GM12875 (cell line): Measurements from ENCODE around the gene PSME1.

Experiments used
- H3K4me3 ChIP-seq: one replicate; pipeline ENCODE4 v1.5.1; 2011; ENCODE audit warnings: low read depth, low read length, control low read depth
- CTCF ChIP-seq: IDR thresholded peaks from 2 replicates; pipeline ENCODE4 v1.5.1; 2011; ENCODE audit warnings: low read depth, mild to moderate bottlenecking, control low read depth, inconsistent platforms, low read length, moderate library complexity, borderline replicate concordance; ENCODE audit not compliant: insufficient read depth

The PSME1 gene

DNA sequence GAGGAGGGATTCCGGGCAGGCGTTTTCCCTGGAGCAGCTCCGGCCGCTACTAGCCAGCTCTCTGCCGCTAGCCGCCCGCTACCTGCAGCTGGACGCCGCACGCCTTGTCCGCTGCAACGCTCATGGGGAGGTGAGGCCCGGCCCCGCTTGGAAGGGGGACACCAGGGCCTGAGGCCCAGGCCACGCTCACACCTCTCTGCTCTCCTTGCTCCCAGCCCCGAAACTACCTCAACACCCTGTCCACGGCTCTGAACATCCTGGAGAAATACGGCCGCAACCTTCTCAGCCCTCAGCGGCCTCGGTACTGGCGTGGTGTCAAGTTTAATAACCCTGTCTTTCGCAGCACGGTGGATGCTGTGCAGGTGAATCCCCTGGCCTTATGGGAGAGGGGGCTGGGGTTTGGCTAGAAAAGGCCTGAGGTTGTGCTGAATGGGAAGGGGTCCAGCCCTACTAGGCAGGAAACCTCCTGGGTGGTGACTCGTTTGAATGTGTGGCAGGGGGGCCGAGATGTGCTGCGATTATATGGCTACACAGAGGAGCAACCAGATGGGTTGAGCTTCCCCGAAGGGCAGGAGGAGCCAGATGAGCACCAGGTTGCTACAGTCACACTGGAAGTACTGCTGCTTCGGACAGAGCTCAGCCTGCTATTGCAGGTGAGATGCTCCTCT is 11.9 kb downstream of the PSME1 start:
- TF ChIP-seq CTCF = no peak
- H3K4me3 ChIP-seq = peak overlapping the region; percentile 63

- H3K4me3 ChIP-seq = no peak overlapping the region
- TF ChIP-seq CTCF = no peak
These were observed 13.4 kb downstream of the PSME1 start for GRCh38 chr14:24149302-24149969.

- no peak for TF ChIP-seq CTCF
- no peak overlapping the region for H3K4me3 ChIP-seq
These were observed 14.1 kb downstream of the PSME1 start for GRCh38 chr14:24150061-24150460.

DNA sequence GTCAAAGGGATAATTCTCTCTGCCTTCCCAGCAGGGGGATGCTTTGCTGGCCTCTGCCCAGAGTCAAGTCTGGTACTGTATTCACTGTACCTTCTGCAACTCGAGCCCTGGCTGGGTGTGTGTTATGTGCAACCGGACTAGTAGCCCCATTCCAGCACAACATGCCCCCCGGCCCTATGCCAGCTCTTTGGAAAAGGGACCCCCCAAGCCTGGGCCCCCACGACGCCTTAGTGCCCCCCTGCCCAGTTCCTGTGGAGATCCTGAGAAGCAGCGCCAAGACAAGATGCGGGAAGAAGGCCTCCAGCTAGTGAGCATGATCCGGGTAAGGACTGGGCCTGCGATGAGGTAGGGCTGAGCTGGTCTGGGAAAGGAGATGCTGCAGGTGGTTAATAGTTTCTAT is 14.6 kb downstream of the PSME1 start:
- TF ChIP-seq CTCF = no peak
- H3K4me3 ChIP-seq = no peak overlapping the region

GRCh38 chr14:24150993-24151392 is 15.0 kb downstream of the PSME1 start:
- no peak for TF ChIP-seq CTCF
- no peak overlapping the region for H3K4me3 ChIP-seq

DNA sequence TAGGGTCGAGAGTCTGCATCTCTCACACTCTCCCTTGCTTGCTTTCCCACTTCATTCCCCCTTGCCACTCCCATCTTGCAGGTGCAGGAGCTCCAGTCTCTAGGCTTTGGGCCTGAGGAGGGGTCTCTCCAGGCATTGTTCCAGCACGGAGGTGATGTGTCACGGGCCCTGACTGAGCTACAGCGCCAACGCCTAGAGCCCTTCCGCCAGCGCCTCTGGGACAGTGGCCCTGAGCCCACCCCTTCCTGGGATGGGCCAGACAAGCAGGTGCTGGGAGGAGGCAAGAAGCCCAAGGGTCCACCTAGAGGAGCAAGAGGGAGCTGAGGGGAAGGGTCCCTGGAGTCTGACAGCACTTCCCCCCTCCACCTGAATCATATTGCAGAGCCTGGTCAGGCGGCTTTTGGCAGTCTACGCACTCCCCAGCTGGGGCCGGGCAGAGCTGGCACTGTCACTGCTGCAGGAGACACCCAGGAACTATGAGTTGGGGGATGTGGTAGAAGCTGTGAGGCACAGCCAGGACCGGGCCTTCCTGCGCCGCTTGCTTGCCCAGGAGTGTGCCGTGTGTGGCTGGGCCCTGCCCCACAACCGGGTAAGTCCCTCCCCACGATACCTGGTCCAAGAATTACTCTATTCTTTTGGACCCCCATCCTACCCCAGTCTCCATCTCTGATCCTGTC is 15.5 kb downstream of the PSME1 start:
- no peak overlapping the region for H3K4me3 ChIP-seq
- no peak for TF ChIP-seq CTCF
